Measurements from ENCODE around the gene MYF6. TPM values are rescaled to one million over a fixed set of nuclear protein-coding genes. Genes with fewer than 3 reads are reported as not detected.

The MYF6 gene
- total RNA-seq, 1 experiment from 2014 or later = not detected

DNA sequence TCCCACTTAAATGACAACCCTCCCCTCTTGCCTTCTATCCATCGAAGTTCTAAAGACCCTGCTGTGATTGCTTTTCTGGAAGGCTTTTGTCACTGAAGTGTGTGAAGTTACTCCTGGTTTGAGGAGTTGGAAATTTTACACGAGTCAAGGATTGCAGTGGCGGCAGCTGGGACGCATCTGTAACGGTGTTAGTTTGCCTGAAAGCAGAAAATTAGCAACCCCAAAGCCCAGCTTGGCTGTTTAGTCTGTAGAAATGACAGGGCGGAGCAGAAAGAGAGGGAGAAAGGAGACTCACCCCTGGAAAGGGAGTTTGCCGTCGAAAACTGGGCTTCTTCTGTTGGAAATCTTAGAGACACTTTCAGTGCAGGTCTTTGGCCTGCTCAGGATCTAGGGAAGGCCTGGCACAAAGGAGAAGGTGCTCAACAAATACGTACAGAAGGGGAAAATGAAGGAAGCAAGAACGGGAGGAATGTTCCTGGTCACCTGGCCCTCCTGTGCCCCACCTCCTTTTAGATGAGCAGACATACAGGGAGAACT is 8.3 kb downstream of the MYF6 start:
- no peaks in the 10 kb centered on the region for H3K9me3 ChIP-seq (ENCODE audit: control insufficient read depth in 1 of 2, insufficient read depth in 1 of 2, low read depth in 1 of 2, low read length in 2 of 2)
- CTCF ChIA-PET = no interaction called here
- H3K9me2 ChIP-seq (ENCODE audit: insufficient read depth) = no peaks in the 10 kb centered on the region
- POLR2A ChIA-PET = no interaction called here
- ATAC-seq = no peak
- H3K9ac ChIP-seq (ENCODE audit: low read length) = no peak overlapping the region
- H3K27ac ChIP-seq (ENCODE audit: low read depth, low read length) = no peak overlapping the region
- H3K4me2 ChIP-seq (ENCODE audit: low read length) = no peak overlapping the region
- no peaks in the 10 kb centered on the region for H3K4me1 ChIP-seq (ENCODE audit: control insufficient read depth in 1 of 2, insufficient read depth in 2 of 2, low read length in 2 of 2)
- no peaks in the 10 kb centered on the region for H3K79me2 ChIP-seq (ENCODE audit: insufficient read depth, low read length)
- intact Hi-C loops (cut with micrococcal nuclease) = no loop called here
- H2AFZ ChIP-seq (ENCODE audit: low read depth, low read length, poor library complexity, severe bottlenecking) = no peak overlapping the region
- RAD21 ChIA-PET (ENCODE audit: low non-redundant PET in 1 of 2, low total read pairs in 2 of 2, uncharacterized antibody in 2 of 2, unreplicated experiment in 2 of 2) = no interaction called here
- no peaks in the 10 kb centered on the region for H3K36me3 ChIP-seq (ENCODE audit: control insufficient read depth in 1 of 2, insufficient read depth in 2 of 2, low read length in 2 of 2)
- H3K27me3 ChIP-seq (ENCODE audit: insufficient read depth, low read length) = peaks cover 24% of the 10 kb centered on the region
- no peak overlapping the region for H3K4me3 ChIP-seq (replicated peaks in 1 of 2; ENCODE audit: low read depth in 1 of 2, low read length in 2 of 2)
- no peak for DNase-seq (ENCODE audit: low read depth, low spot score)
- TF ChIP-seq SIN3A (IDR thresholded peaks at IDR 0.05; ENCODE audit: low read depth) = no peak
- TF ChIP-seq, protein P1, sequence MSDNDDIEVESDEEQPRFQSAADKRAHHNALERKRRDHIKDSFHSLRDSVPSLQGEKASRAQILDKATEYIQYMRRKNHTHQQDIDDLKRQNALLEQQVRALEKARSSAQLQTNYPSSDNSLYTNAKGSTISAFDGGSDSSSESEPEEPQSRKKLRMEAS (IDR thresholded peaks at IDR 0.05) = no peak
- TF ChIP-seq RAD21 (IDR thresholded peaks at IDR 0.05; ENCODE audit: low read depth) = no peak
- no peak for TF ChIP-seq ELF1 (IDR thresholded peaks at IDR 0.05; ENCODE audit: borderline replicate concordance, low read depth)
- TF ChIP-seq, protein P2, sequence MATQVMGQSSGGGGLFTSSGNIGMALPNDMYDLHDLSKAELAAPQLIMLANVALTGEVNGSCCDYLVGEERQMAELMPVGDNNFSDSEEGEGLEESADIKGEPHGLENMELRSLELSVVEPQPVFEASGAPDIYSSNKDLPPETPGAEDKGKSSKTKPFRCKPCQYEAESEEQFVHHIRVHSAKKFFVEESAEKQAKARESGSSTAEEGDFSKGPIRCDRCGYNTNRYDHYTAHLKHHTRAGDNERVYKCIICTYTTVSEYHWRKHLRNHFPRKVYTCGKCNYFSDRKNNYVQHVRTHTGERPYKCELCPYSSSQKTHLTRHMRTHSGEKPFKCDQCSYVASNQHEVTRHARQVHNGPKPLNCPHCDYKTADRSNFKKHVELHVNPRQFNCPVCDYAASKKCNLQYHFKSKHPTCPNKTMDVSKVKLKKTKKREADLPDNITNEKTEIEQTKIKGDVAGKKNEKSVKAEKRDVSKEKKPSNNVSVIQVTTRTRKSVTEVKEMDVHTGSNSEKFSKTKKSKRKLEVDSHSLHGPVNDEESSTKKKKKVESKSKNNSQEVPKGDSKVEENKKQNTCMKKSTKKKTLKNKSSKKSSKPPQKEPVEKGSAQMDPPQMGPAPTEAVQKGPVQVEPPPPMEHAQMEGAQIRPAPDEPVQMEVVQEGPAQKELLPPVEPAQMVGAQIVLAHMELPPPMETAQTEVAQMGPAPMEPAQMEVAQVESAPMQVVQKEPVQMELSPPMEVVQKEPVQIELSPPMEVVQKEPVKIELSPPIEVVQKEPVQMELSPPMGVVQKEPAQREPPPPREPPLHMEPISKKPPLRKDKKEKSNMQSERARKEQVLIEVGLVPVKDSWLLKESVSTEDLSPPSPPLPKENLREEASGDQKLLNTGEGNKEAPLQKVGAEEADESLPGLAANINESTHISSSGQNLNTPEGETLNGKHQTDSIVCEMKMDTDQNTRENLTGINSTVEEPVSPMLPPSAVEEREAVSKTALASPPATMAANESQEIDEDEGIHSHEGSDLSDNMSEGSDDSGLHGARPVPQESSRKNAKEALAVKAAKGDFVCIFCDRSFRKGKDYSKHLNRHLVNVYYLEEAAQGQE (IDR thresholded peaks at IDR 0.05; ENCODE audit: low read depth) = no peak
- no peak for TF ChIP-seq FOSL1 (IDR thresholded peaks at IDR 0.05; ENCODE audit: low read depth)
- no peak for TF ChIP-seq SP1 (IDR thresholded peaks at IDR 0.05; ENCODE audit: low read depth)
- TF ChIP-seq POLR2A (IDR thresholded peaks at IDR 0.05; ENCODE audit: borderline replicate concordance, extremely low read depth, insufficient read depth, insufficient read length) = no peak
- TF ChIP-seq JUND (IDR thresholded peaks at IDR 0.05) = no peak
- TF ChIP-seq CBX3 (IDR thresholded peaks at IDR 0.05; ENCODE audit: low read depth) = no peak
- TF ChIP-seq EZH2phosphoT487 (IDR thresholded peaks at IDR 0.05; ENCODE audit: borderline replicate concordance) = no peak
- no peaks in the 10 kb centered on the region for H4K20me1 ChIP-seq (ENCODE audit: insufficient read depth)
- BruUV-seq (replicated peaks) = no TSS peak
